Ovary (tissue), 9 donors: ENCODE results near the gene TMEM52B. TPM values are rescaled to one million over a fixed set of nuclear protein-coding genes. Genes with fewer than 3 reads are reported as not detected.

Experiments used
- DNase-seq, 5 donors: peaks; one replicate each; pipeline ENCODE4 v3.0.0-alpha.2; 2019 to 2020
- H3K27ac ChIP-seq, 2 donors: fragments of 200-600 bp; one replicate each; pipeline versions ENCODE4 v1.5.1 to v1.8.0; 2019 to 2022
- H3K27me3 ChIP-seq: fragments of 200-600 bp; one replicate; pipeline ENCODE4 v1.8.0; 2022
- H3K36me3 ChIP-seq: fragments of 200-600 bp; sonication (generic); one replicate; pipeline ENCODE4 v1.5.1; 2019
- H3K4me1 ChIP-seq: one replicate; pipeline ENCODE4 v1.8.1; 2013; ENCODE audit warnings: mild to moderate bottlenecking, moderate library complexity; ENCODE audit not compliant: insufficient read depth
- H3K4me3 ChIP-seq: fragments of 200-600 bp; sonication (generic); one replicate; pipeline ENCODE4 v1.5.1; 2017
- H3K9me3 ChIP-seq, 2 donors: fragments of 200-600 bp in 1 of 2; sonication (generic) in 1 of 2; one replicate each; pipeline versions ENCODE4 v1.5.1 to v1.8.1; 2013 to 2019; ENCODE audit warnings: mild to moderate bottlenecking in 1 of 2, moderate library complexity in 1 of 2
- EP300 ChIP-seq: sonication (generic); formaldehyde crosslinking; IDR thresholded peaks from one replicate; pipeline ENCODE4 v1.6.1; 2017; ENCODE audit warnings: antibody characterized with exemption
- POLR2A ChIP-seq: fragments of 450-650 bp; IDR thresholded peaks from one replicate; pipeline ENCODE4 v1.6.1; 2017; ENCODE audit warnings: antibody characterized with exemption, mild to moderate bottlenecking, moderate library complexity
- WGBS, 3 donors: extraction: QIAGEN DNeasy Blood & Tissue Kit in 1 of 3; methylation state at CpG; one replicate each; pipeline versions ENCODE4 v1.1.5 to v1.1.7; 2013 to 2017; 5-methylcytosine and 5-hydroxymethylcytosine counted together
- intact Hi-C, 4 donors: fragments of 100-400 bp; cut with DNase I; formaldehyde crosslinking; loops; one replicate each; pipeline versions ENCODE4 v1.11.0 to v1.15.1; 2022 to 2023
- polyA plus RNA-seq, 2 donors: library from polyadenylated mRNA; stranded (reverse); fragments of 200-250 nt in 1 of 2; fragments of 350-450 nt in 1 of 2; fragmentation: Illumina TruSeq in 1 of 2; extraction: RNeasy Lipid Tissue Mini Kit (QIAGEN cat#74804) in 1 of 2; gene quantifications; one replicate each; pipeline ENCODE4 v1.2.3, GENCODE V29; 2013 to 2014
- total RNA-seq, 7 donors: library from RNA; depleted of rRNA in 2 of 7; stranded (reverse); fragments of >200 nt in 2 of 7; fragmentation: NEBNext Ultra II Directional in 3 of 7; extraction: Animal tissue kit (Norgen Biotek cat#: 25700) in 3 of 7; gene quantifications; one replicate each; pipeline versions ENCODE4 v1.1.0 to v1.2.4, GENCODE V29; 2016 to 2023
- TF ChIP-seq, protein P1 (sequence below), 3 donors: fragments of 450-650 bp in 2 of 3; fragments of 200-600 bp in 1 of 3; IDR thresholded peaks; one replicate each; pipeline versions ENCODE4 v1.5.1 to v1.8.0; 2016 to 2022; ENCODE audit warnings: antibody characterized with exemption in 3 of 3, mild to moderate bottlenecking in 1 of 3
- donor health status: DM: no; HTN: no; CAD: no; lungs with moderate emphysema.
- donor health status: DM: no; HTN: no; CAD: no.
- donor health status: Bipolar disorder and iron deficiency.
- donor health status: DM: yes; HTN: yes; CAD: no.
- donor health status: DM: no; HTN: no; CAD: no.
- donor health status: DM: yes; HTN: yes; CAD: no.

The TMEM52B gene
- total and polyA plus RNA-seq, 9 donors = 0.04 to 0.69 (median 0.09) TPM; not detected in 5

DNA sequence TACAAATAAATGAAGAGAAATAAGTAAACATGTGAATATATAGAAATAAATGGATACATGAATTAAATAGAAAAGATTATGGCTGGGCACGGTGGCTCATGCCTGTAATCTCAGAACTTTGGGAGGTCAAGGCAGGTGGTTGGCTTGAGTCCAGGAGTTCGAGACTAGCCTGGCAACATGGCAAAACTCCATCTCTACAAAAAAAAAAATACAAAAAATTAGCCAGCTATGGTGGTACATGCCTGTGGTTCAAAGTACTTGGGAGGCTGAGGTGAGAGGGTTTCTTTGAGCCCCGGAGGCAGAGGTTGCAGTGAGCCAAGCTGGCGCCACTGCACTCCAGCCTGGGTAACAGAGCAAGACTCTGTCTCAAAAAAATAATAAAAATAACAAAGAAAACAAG lies 43.7 kb upstream of the TMEM52B start:
- H3K9me3 ChIP-seq = no peaks in the 10 kb centered on the region
- no peaks in the 10 kb centered on the region for H3K36me3 ChIP-seq
- intact Hi-C loops = loop anchor here in 3 of 4 donors (5.0 to 10.0 kb wide), 3 partner anchors 100 to 110 kb away; partner anchors contain the start of gene CLEC9A (in 2 of the 3)
- H3K4me3 ChIP-seq = no peak overlapping the region
- H3K4me1 ChIP-seq = no peaks in the 10 kb centered on the region
- no peaks in the 10 kb centered on the region for H3K27me3 ChIP-seq
- WGBS, 3 donors = 48 to 65% (median 60%) methylated on average over 4 of the region's 4 CpGs
- H3K27ac ChIP-seq = no peak overlapping the region
- DNase-seq = no peak
- TF ChIP-seq POLR2A (no peak), EP300 (no peak)
- TF ChIP-seq, protein P1, sequence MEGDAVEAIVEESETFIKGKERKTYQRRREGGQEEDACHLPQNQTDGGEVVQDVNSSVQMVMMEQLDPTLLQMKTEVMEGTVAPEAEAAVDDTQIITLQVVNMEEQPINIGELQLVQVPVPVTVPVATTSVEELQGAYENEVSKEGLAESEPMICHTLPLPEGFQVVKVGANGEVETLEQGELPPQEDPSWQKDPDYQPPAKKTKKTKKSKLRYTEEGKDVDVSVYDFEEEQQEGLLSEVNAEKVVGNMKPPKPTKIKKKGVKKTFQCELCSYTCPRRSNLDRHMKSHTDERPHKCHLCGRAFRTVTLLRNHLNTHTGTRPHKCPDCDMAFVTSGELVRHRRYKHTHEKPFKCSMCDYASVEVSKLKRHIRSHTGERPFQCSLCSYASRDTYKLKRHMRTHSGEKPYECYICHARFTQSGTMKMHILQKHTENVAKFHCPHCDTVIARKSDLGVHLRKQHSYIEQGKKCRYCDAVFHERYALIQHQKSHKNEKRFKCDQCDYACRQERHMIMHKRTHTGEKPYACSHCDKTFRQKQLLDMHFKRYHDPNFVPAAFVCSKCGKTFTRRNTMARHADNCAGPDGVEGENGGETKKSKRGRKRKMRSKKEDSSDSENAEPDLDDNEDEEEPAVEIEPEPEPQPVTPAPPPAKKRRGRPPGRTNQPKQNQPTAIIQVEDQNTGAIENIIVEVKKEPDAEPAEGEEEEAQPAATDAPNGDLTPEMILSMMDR (IDR thresholded peaks at IDR 0.05) = no peak

DNA sequence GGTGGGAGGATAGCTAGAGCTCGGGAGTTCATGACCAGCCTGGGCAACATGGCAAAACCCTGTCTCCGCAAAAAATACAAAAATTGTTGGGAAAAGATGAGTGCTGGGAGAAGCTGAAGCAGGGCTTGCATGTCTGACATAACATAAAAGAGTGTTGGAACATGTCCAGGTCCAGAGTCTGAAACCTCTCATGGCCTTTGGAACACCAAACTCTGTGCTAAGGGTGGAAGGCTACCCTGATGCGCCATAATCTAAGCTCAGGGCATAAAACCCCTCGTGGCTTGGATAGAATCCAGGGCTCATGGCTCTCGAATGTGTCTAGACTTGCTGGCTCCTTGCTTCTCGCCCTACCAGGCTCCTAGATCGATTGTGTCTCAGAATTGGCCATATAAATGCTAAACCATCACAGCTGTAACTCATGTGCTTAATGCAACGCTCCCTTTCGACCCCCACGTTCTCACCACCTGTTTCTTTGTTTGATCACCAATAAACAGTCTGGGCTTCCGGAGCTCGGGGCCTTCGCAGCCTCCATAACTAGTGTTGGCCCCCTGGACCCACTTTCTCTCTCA lies 42.1 kb upstream of the TMEM52B start:
- Histone ChIP-seq H3K4me1 (no peaks in the 10 kb centered on the region), H3K4me3 (no peak overlapping the region), H3K27ac (no peak overlapping the region), H3K27me3 (no peaks in the 10 kb centered on the region), H3K9me3 (no peaks in the 10 kb centered on the region), H3K36me3 (no peaks in the 10 kb centered on the region)
- DNase-seq = no peak
- no peak for TF ChIP-seq POLR2A
- TF ChIP-seq, protein P1 (IDR thresholded peaks at IDR 0.05) = no peak
- no peak for TF ChIP-seq EP300
- 75 to 87% (median 80%) methylated on average over 13 of the region's 13 CpGs for WGBS, 3 donors
- intact Hi-C loops = loop anchor here in 3 of 4 donors (5.0 to 10.0 kb wide), 3 partner anchors 102 to 112 kb away; partner anchors contain the start of gene CLEC9A (in 2 of the 3)

DNA sequence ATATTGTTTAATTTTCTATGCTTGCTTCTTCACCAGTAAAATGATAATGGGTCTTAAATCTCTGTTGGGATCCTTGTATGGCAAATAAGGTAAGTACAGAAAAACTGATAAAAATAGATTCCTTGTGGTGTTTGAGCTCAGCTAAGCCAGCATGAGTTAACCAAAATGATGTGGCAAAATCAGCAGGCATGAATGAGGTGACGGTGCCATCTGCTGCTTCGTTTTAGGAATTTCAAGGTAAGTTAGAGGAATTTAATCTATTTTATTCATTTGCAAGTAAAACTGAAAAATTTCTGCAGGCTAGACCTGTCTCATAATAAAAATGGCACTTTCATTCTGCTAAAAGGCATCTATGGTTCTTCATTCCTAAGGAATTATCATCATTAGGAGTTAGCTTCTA lies 38.8 kb upstream of the TMEM52B start:
- Histone ChIP-seq H3K27ac (no peak overlapping the region), H3K27me3 (no peaks in the 10 kb centered on the region), H3K4me3 (no peak overlapping the region), H3K36me3 (no peaks in the 10 kb centered on the region), H3K4me1 (no peaks in the 10 kb centered on the region), H3K9me3 (no peaks in the 10 kb centered on the region)
- intact Hi-C loops = loop anchor here in 1 of 4 donors (10.0 kb wide), 1 partner anchor 105 kb away; the partner anchor contains the start of gene CLEC9A
- DNase-seq = peak in 3 of 5 donors; percentile 23 to 52 (median 49)
- TF ChIP-seq, protein P1 (IDR thresholded peaks at IDR 0.05) = peak in 2 of 3 donors; percentile 66 to 75
- no peak for TF ChIP-seq POLR2A
- WGBS, 3 donors = 6 to 10% (median 7%) methylated on average over 2 of the region's 2 CpGs

DNA sequence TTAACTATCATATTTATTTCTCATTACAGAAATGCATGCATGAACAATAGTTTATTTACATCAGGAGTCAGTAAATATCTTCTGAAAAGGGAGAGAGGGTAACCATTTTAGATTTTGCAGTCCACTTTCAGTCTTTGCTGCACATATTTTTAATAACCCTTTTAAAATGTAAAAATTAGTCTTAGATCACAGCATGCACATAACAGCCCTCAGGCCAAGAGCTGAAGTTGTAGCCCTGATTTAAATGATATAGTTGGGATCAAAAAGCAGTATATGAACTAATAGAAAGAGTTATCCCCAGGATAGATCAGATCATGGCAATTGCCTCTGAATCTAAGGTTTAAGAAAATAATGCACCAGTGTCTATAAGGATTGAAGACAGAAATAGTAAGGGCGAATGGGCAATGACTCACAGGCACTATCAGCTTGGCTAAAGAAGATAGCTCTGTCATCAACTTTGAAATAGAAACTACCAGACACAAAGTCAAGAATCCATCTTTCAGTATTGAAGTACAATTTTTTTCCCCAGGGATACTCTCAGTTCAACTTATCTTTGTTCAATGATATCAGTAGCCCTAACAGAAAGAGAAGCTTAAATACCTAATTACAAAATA lies 35.7 kb upstream of the TMEM52B start:
- Histone ChIP-seq H3K4me3 (no peak overlapping the region), H3K27me3 (no peaks in the 10 kb centered on the region), H3K36me3 (no peaks in the 10 kb centered on the region), H3K4me1 (no peaks in the 10 kb centered on the region), H3K9me3 (no peaks in the 10 kb centered on the region), H3K27ac (no peak overlapping the region)
- TF ChIP-seq POLR2A = no peak
- TF ChIP-seq, protein P1 (IDR thresholded peaks at IDR 0.05) = no peak
- no peak for TF ChIP-seq EP300
- 0 to 2% (median 0%) methylated on average over 1 of the region's 1 CpG for WGBS, 3 donors
- no peak for DNase-seq
- intact Hi-C loops = loop anchor here in 1 of 4 donors (10.0 kb wide), 1 partner anchor 108 kb away; the partner anchor contains the start of gene CLEC9A
